ENCODE data around the gene RDM1. TPM values are rescaled to one million over a fixed set of nuclear protein-coding genes. Genes with fewer than 3 reads are reported as not detected.

The RDM1 gene
- total and polyA plus RNA-seq, 10 donors: 0.48 to 2.3 (median 0.52) TPM; not detected in 5

- TF ChIP-seq CTCF (IDR thresholded peaks at IDR 0.05 in 8 of 11, conservative IDR thresholded peaks at IDR 0.05 in 3 of 11): no peak
- intact Hi-C loops (cut with DNase I; ENCODE audit: low total_unique reads): no loop called here
- DNase-seq: no peak
- no peaks in the 10 kb centered on the region for H3K27me3 ChIP-seq (replicated peaks in 1 of 7)
- H3K9me3 ChIP-seq: no peaks in the 10 kb centered on the region
- H3K36me3 ChIP-seq: no peaks in the 10 kb centered on the region
- no peak overlapping the region for H3K4me3 ChIP-seq
- H3K4me1 ChIP-seq: no peaks in the 10 kb centered on the region
- WGBS, 5 donors: 94 to 98% (median 96%) methylated on average over 29 of the region's 29 CpGs
- no peak overlapping the region for H3K27ac ChIP-seq
Measured at GRCh38 chr17:35917519-35918213, 12.9 kb downstream of the RDM1 start.

- WGBS, 5 donors: 82 to 91% (median 86%) methylated on average over 3 of the region's 3 CpGs
- DNase-seq: no peak
- Histone ChIP-seq H3K36me3 (no peaks in the 10 kb centered on the region), H3K4me3 (no peak overlapping the region), H3K4me1 (no peaks in the 10 kb centered on the region), H3K27me3 (replicated peaks in 1 of 7) (no peaks in the 10 kb centered on the region), H3K27ac (no peak overlapping the region), H3K9me3 (no peaks in the 10 kb centered on the region)
- intact Hi-C loops (cut with DNase I; ENCODE audit: low total_unique reads): no loop called here
- TF ChIP-seq CTCF (IDR thresholded peaks at IDR 0.05 in 8 of 11, conservative IDR thresholded peaks at IDR 0.05 in 3 of 11): no peak
- TF ChIP-seq POLR2AphosphoS5 (IDR thresholded peaks at IDR 0.05): no peak
- TF ChIP-seq POLR2A (IDR thresholded peaks at IDR 0.05): no peak
Measured at GRCh38 chr17:35915153-35915964, 15.2 kb downstream of the RDM1 start.

- 88 to 95% (median 91%) methylated on average over 1 of the region's 1 CpG; no CpG with 5 or more reads in 1 of the 5 donors for WGBS, 5 donors
Measured at GRCh38 chr17:35914354-35914753, 16.2 kb downstream of the RDM1 start.

More at GRCh38 chr17:35914354-35914753, 16.2 kb downstream of the RDM1 start:
- H3K27me3 ChIP-seq (replicated peaks in 1 of 7): no peaks in the 10 kb centered on the region
- H3K27ac ChIP-seq: no peak overlapping the region
- no peaks in the 10 kb centered on the region for H3K9me3 ChIP-seq
- no peak for DNase-seq
- TF ChIP-seq POLR2AphosphoS5 (IDR thresholded peaks at IDR 0.05) (no peak), CTCF (IDR thresholded peaks at IDR 0.05 in 8 of 11, conservative IDR thresholded peaks at IDR 0.05 in 3 of 11) (no peak), POLR2A (IDR thresholded peaks at IDR 0.05) (no peak)
- H3K36me3 ChIP-seq: no peaks in the 10 kb centered on the region
- intact Hi-C loops (cut with DNase I; ENCODE audit: low total_unique reads): no loop called here
- no peak overlapping the region for H3K4me3 ChIP-seq
- H3K4me1 ChIP-seq: no peaks in the 10 kb centered on the region
